Neural cell (in vitro differentiated cells): Measurements from ENCODE around the gene RETREG1. TPM values are rescaled to one million over a fixed set of nuclear protein-coding genes. Genes with fewer than 3 reads are reported as not detected.

ENCODE experiments used
- H2AFZ ChIP-seq: fragments of 200-600, 300-800 bp; sonication (generic), shearing (Covaris generic); 2 replicates; pipeline ENCODE4 v1.6.0; 2014; ENCODE audit warnings: low read depth, mild to moderate bottlenecking, antibody characterized with exemption, low read length, moderate library complexity
- H3F3A ChIP-seq: fragments of 200-600 bp; shearing (Covaris generic); 2 replicates; pipeline ENCODE4 v1.6.1; 2016; ENCODE audit warnings: mild to moderate bottlenecking, moderate library complexity, mixed read lengths, antibody characterized with exemption, low read length; ENCODE audit not compliant: insufficient read depth, poor library complexity, severe bottlenecking
- H3K27ac ChIP-seq: fragments of 200-600, 300-800 bp; sonication (generic), shearing (Covaris generic); 2 replicates; pipeline ENCODE4 v1.5.1; 2014; ENCODE audit warnings: mild to moderate bottlenecking, low read length, moderate library complexity
- H3K27me3 ChIP-seq: fragments of 300-800, 200-600 bp; sonication (generic), shearing (Covaris generic); 2 replicates; pipeline ENCODE4 v1.6.0; 2014; ENCODE audit warnings: mild to moderate bottlenecking, low read depth, low read length, moderate library complexity; ENCODE audit not compliant: insufficient read depth
- H3K36me3 ChIP-seq: fragments of 300-800, 200-600 bp; sonication (generic), shearing (Covaris generic); 2 replicates; pipeline ENCODE4 v1.5.1; 2014; ENCODE audit warnings: mild to moderate bottlenecking, antibody characterized with exemption, low read length, moderate library complexity; ENCODE audit not compliant: insufficient read depth
- H3K4me2 ChIP-seq: fragments of 300-800, 200-600 bp; sonication (generic), shearing (Covaris generic); 2 replicates; pipeline ENCODE4 v1.6.0; 2014; ENCODE audit warnings: mild to moderate bottlenecking, low read length
- H3K4me3 ChIP-seq: fragments of 300-800, 200-600 bp; sonication (generic), shearing (Covaris generic); 2 replicates; pipeline ENCODE4 v1.5.1; 2014; ENCODE audit warnings: mild to moderate bottlenecking, low read length, moderate library complexity
- H3K79me2 ChIP-seq: fragments of 200-600 bp; shearing (Covaris generic); replicated peaks from 2 replicates; pipeline ENCODE4 v1.6.0; 2014; ENCODE audit warnings: mild to moderate bottlenecking, low read length, moderate library complexity; ENCODE audit not compliant: insufficient read depth
- H3K9ac ChIP-seq: fragments of 300-800, 200-600 bp; sonication (generic), shearing (Covaris generic); 2 replicates; pipeline ENCODE4 v1.6.1; 2016; ENCODE audit warnings: mild to moderate bottlenecking, low read length, mixed read lengths
- H3K9me2 ChIP-seq: fragments of 200-600 bp; shearing (Covaris generic); 2 replicates; pipeline ENCODE4 v1.6.1; 2016; ENCODE audit warnings: mild to moderate bottlenecking, low read length, mixed read lengths; ENCODE audit not compliant: insufficient read depth
- H3K9me3 ChIP-seq: fragments of 200-600, 300-800 bp; sonication (generic), shearing (Covaris generic); 2 replicates; pipeline ENCODE4 v1.6.1; 2016; ENCODE audit warnings: mild to moderate bottlenecking, mixed run types, low read length, moderate library complexity, mixed read lengths
- H4K20me1 ChIP-seq: fragments of 200-600 bp; shearing (Covaris generic); 2 replicates; pipeline ENCODE4 v1.6.1; 2016; ENCODE audit warnings: mild to moderate bottlenecking, mixed run types; ENCODE audit not compliant: insufficient read depth
- EP300 ChIP-seq: fragments of 450-650 bp; conservative IDR thresholded peaks from 2 replicates; pipeline ENCODE4 v1.6.1; 2014; ENCODE audit warnings: antibody characterized with exemption, mild to moderate bottlenecking, moderate library complexity; ENCODE audit not compliant: poor library complexity, severe bottlenecking
- EZH2 ChIP-seq: fragments of 200-600, 300-800 bp; shearing (Covaris generic), sonication (generic); IDR thresholded peaks from 2 replicates; pipeline ENCODE4 v1.6.1; 2014; ENCODE audit warnings: antibody characterized with exemption, low read length, borderline replicate concordance, mild to moderate bottlenecking; ENCODE audit not compliant: insufficient read depth, poor library complexity, severe bottlenecking
- MXI1 ChIP-seq: fragments of 450-650 bp; conservative IDR thresholded peaks from 2 replicates; pipeline ENCODE4 v1.6.1; 2014; ENCODE audit warnings: antibody characterized with exemption, mild to moderate bottlenecking; ENCODE audit not compliant: poor library complexity, severe bottlenecking
- POLR2AphosphoS5 ChIP-seq: IDR thresholded peaks from 2 replicates; pipeline ENCODE4 v1.6.1; 2012
- RAD21 ChIP-seq: fragments of 450-650 bp; conservative IDR thresholded peaks from 2 replicates; pipeline ENCODE4 v1.6.1; 2014; ENCODE audit warnings: antibody characterized with exemption, mild to moderate bottlenecking, moderate library complexity
- SMC3 ChIP-seq: fragments of 450-650 bp; conservative IDR thresholded peaks from 2 replicates; pipeline ENCODE4 v1.6.1; 2014; ENCODE audit warnings: antibody characterized with exemption, mild to moderate bottlenecking, moderate library complexity; ENCODE audit not compliant: poor library complexity
- TAF1 ChIP-seq: IDR thresholded peaks from 2 replicates; pipeline ENCODE4 v1.6.1; 2012; ENCODE audit warnings: low read depth
- polyA plus RNA-seq: library from polyadenylated mRNA; depleted of rRNA; stranded (reverse); fragments of >200 nt; gene quantifications from 2 replicates; pipeline ENCODE4 v1.2.3, GENCODE V29; 2014
- TF ChIP-seq, protein P1 (sequence below): IDR thresholded peaks from 2 replicates; pipeline ENCODE4 v1.6.1; 2012; ENCODE audit warnings: borderline replicate concordance
- TF ChIP-seq, protein P2 (sequence below): fragments of 450-650 bp; IDR thresholded peaks from 2 replicates; pipeline ENCODE4 v1.5.1; 2014; ENCODE audit warnings: antibody characterized with exemption, mild to moderate bottlenecking, moderate library complexity; ENCODE audit not compliant: poor library complexity, severe bottlenecking

The RETREG1 gene
- polyA plus RNA-seq, 1 donor from 2014 or later = 25.4 TPM

DNA sequence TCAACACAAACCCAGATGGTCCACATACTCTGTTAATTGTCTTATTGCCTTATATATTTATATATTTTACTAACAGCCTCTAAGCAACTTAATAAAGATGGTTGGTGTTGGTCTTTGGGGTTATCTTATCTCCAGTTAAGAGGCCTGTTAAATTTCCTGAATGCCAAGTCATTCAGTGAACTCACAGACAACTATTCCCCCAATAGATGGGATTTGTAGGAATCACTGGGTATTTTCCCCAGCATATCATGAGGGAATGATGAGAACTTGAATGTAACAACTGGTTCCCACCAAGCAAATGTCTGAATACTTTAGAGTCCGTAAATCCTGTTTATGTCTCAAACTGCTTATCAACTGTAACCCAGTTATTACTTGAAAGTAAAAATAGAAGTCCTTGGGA is 42.7 kb upstream of the RETREG1 start:
- H2AFZ ChIP-seq = no peak overlapping the region
- no peaks in the 10 kb centered on the region for H3K79me2 ChIP-seq
- H3K27me3 ChIP-seq = no peaks in the 10 kb centered on the region
- no peaks in the 10 kb centered on the region for H3K9me3 ChIP-seq
- H3K4me3 ChIP-seq = no peak overlapping the region
- no peak overlapping the region for H3K9ac ChIP-seq
- no peaks in the 10 kb centered on the region for H3F3A ChIP-seq
- no peak overlapping the region for H3K27ac ChIP-seq
- H4K20me1 ChIP-seq = no peaks in the 10 kb centered on the region
- H3K4me2 ChIP-seq = no peak overlapping the region
- H3K36me3 ChIP-seq = no peaks in the 10 kb centered on the region
- H3K9me2 ChIP-seq = no peaks in the 10 kb centered on the region
- TF ChIP-seq, protein P1, sequence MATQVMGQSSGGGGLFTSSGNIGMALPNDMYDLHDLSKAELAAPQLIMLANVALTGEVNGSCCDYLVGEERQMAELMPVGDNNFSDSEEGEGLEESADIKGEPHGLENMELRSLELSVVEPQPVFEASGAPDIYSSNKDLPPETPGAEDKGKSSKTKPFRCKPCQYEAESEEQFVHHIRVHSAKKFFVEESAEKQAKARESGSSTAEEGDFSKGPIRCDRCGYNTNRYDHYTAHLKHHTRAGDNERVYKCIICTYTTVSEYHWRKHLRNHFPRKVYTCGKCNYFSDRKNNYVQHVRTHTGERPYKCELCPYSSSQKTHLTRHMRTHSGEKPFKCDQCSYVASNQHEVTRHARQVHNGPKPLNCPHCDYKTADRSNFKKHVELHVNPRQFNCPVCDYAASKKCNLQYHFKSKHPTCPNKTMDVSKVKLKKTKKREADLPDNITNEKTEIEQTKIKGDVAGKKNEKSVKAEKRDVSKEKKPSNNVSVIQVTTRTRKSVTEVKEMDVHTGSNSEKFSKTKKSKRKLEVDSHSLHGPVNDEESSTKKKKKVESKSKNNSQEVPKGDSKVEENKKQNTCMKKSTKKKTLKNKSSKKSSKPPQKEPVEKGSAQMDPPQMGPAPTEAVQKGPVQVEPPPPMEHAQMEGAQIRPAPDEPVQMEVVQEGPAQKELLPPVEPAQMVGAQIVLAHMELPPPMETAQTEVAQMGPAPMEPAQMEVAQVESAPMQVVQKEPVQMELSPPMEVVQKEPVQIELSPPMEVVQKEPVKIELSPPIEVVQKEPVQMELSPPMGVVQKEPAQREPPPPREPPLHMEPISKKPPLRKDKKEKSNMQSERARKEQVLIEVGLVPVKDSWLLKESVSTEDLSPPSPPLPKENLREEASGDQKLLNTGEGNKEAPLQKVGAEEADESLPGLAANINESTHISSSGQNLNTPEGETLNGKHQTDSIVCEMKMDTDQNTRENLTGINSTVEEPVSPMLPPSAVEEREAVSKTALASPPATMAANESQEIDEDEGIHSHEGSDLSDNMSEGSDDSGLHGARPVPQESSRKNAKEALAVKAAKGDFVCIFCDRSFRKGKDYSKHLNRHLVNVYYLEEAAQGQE = no peak
- TF ChIP-seq TAF1 = no peak
- TF ChIP-seq SMC3 = no peak
- no peak for TF ChIP-seq RAD21
- TF ChIP-seq EP300 = no peak
- no peak for TF ChIP-seq POLR2AphosphoS5
- TF ChIP-seq, protein P2, sequence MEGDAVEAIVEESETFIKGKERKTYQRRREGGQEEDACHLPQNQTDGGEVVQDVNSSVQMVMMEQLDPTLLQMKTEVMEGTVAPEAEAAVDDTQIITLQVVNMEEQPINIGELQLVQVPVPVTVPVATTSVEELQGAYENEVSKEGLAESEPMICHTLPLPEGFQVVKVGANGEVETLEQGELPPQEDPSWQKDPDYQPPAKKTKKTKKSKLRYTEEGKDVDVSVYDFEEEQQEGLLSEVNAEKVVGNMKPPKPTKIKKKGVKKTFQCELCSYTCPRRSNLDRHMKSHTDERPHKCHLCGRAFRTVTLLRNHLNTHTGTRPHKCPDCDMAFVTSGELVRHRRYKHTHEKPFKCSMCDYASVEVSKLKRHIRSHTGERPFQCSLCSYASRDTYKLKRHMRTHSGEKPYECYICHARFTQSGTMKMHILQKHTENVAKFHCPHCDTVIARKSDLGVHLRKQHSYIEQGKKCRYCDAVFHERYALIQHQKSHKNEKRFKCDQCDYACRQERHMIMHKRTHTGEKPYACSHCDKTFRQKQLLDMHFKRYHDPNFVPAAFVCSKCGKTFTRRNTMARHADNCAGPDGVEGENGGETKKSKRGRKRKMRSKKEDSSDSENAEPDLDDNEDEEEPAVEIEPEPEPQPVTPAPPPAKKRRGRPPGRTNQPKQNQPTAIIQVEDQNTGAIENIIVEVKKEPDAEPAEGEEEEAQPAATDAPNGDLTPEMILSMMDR = no peak
- no peak for TF ChIP-seq EZH2
- no peak for TF ChIP-seq MXI1

DNA sequence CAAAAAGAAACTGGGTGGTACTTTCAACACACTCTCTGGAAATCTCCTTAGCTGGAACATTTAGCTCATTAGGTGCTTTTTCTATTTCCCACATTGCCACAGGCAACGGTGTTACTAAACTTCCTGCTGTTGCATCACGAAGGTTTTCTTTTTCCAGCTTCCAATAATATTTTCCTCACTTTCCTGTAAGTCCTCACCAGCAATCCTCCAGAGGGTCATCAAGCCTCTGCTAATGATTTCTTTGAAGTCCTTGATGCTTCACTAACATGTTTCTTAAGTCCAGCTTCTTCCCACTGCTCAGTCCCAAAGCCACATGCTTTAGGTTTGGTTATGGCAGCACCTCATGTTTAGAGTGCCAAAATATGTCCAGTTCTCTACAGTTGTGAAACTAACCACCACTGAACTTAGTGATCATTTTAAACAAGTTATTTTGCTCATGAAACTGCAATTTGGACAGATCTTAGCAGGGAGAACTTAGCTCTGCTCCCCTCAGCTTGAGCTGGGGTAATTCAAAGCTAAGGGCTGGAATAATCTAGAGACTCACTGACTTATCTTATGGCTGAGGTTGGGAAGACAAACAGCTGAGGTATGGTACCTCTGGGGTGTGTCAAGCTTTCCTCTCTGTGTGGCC is 39.9 kb upstream of the RETREG1 start:
- Histone ChIP-seq H3K79me2 (no peaks in the 10 kb centered on the region), H3F3A (no peaks in the 10 kb centered on the region), H3K36me3 (no peaks in the 10 kb centered on the region), H3K9me3 (no peaks in the 10 kb centered on the region), H3K4me2 (no peak overlapping the region), H3K4me3 (no peak overlapping the region), H3K27ac (no peak overlapping the region), H3K9me2 (no peaks in the 10 kb centered on the region), H3K9ac (no peak overlapping the region), H2AFZ (no peak overlapping the region), H3K27me3 (no peaks in the 10 kb centered on the region), H4K20me1 (no peaks in the 10 kb centered on the region)
- TF ChIP-seq TAF1 (no peak), POLR2AphosphoS5 (no peak), SMC3 (no peak), MXI1 (no peak), EP300 (no peak), EZH2 (no peak), RAD21 (no peak)
- TF ChIP-seq, protein P2 = no peak
- TF ChIP-seq, protein P1 = no peak
